Brain microvascular endothelial cell (primary cell): ENCODE measurements around the gene IFNLR1.
A peak's percentile ranks its signal among the peaks of the same experiment; 100 is the strongest.

Source experiments
- DNase-seq: peaks from one replicate; pipeline ENCODE4 v3.0.0-alpha.2; 2020
- H3K27ac ChIP-seq: fragments of 250-450 bp; sonication (Bioruptor Pico); 2 replicates; pipeline ENCODE4 v1.5.1; 2020; ENCODE audit warnings: mild to moderate bottlenecking, moderate library complexity
- H3K27me3 ChIP-seq: fragments of 250-450 bp; sonication (Bioruptor Pico); replicated peaks from 2 replicates; pipeline ENCODE4 v1.5.1; 2020; ENCODE audit warnings: mild to moderate bottlenecking
- H3K36me3 ChIP-seq: fragments of 250-450 bp; sonication (Bioruptor Pico); replicated peaks from 2 replicates; pipeline ENCODE4 v1.5.1; 2020; ENCODE audit warnings: mild to moderate bottlenecking
- H3K4me3 ChIP-seq: 2 replicates; pipeline ENCODE4 v1.5.1; 2011; ENCODE audit warnings: low read depth, mild to moderate bottlenecking, control low read depth, low read length, moderate library complexity
- CTCF ChIP-seq: IDR thresholded peaks from 2 replicates; pipeline ENCODE4 v1.5.1; 2011; ENCODE audit warnings: low read depth, mild to moderate bottlenecking, moderate library complexity, low read length, control low read depth, inconsistent platforms; ENCODE audit errors: missing control alignments
- in situ Hi-C: cut with HindIII; loops from 2 replicates; pipeline ENCODE4 v1.10.0; 2017; ENCODE audit warnings: low sequenced_read_pairs, low pct_ligation_motif_present

Gene IFNLR1

DNA sequence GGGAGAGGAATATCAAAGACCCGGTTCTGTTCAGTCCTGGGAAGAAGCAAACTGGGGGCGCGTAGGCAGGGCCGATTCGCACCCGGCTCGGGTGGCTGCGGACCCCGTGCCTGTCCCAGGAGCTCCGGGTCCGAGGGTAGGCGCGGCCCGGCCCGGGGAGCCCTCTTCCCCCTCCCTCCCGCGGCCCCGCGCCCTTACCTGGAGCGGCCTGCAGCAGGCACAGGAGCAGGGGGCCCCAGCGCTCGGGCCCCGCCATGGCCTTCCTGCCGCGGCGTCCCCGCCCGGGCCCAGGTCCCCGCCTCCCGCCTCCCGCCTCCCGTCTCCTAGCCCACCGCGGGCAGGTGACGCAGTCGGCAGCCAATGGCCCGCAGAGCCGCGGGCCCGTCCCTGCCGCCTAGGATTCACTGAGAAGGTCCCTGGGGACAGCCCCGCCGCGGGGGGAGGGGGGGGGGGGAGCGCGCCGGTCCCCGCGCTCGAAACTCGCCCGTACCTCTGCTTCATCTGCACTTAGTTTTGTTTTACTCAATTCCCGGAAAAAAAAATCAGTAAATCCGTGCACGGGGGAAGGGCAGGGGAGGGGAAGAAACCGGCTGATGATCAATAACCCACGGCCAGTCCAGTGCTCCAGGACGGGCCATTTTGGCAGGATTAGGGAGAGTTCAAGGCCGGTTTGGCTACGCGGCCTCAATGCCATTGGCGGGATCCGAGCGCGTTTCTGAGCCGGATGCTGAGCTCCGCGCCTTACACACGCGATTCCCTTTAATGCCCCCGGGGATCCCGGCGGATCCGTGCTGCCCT, at the start of gene IFNLR1:
Gene IFNLR1 (minus strand): TSS at position 297 of the 798 bp plus-strand sequence. CDS start 41 bp downstream, at position 256.
- H3K27me3 ChIP-seq: peaks cover 11% of the 10 kb centered on the region
- DNase-seq: no peak
- in situ Hi-C loops: no loop called here
- TF ChIP-seq CTCF: no peak
- no peaks in the 10 kb centered on the region for H3K36me3 ChIP-seq
- peak within 1 kb of the TSS; percentile 49 for H3K4me3 ChIP-seq
- no peak within 1 kb of the TSS for H3K27ac ChIP-seq

GRCh38 chr1:24235921-24236788, 49.1 kb upstream of the IFNLR1 start:
- Histone ChIP-seq H3K4me3 (no peak overlapping the region), H3K27me3 (peaks cover 3% of the 10 kb centered on the region), H3K36me3 (no peaks in the 10 kb centered on the region), H3K27ac (no peak overlapping the region)
- in situ Hi-C loops: no loop called here
- TF ChIP-seq CTCF: no peak
- DNase-seq: no peak

DNA sequence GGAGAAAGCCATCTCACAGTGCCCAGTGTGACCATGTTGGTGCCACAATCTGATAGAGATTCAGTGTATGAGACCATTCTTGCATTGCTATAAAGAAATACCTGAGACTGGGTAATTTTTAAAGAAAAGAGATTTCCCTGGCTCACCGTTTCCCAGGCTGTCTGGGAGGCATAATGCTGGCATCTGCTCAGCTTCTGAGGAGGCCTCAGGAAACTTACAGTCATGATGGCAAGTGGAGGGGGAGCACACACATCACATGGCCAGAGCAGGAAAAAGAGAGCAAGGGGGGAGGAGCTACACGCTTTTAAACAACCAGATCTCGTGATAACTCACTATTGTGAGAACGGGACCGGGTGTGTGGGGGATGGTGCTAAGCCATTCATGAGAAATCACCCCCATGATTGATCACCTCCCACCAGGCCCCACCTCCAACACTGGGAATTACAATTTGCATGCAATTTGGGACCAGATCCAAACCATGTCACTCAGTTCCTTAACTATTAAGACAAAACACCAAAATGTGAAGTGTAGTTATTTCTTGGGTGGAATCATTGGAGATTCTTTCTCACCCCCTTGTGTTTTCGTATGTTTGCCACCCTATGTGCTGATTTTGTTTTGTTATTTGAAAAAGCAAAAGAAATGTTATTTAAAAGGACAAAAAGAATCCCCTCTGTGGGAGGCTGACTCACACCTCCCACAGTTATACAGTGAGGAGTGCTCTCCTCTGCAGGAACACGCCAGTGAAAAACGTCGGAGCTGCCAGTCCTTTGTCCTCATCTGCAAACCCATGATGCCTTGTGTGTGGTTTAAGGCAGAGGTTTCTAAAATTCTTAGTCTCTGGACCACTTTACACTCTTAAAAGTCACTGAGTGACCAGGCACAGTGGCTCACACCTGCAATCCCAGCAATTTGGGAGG, 46.9 kb upstream of the IFNLR1 start:
- no peaks in the 10 kb centered on the region for H3K36me3 ChIP-seq
- no peak overlapping the region for H3K4me3 ChIP-seq
- in situ Hi-C loops: no loop called here
- no peak for TF ChIP-seq CTCF
- H3K27ac ChIP-seq: no peak overlapping the region
- peaks cover 3% of the 10 kb centered on the region for H3K27me3 ChIP-seq
- DNase-seq: no peak

DNA sequence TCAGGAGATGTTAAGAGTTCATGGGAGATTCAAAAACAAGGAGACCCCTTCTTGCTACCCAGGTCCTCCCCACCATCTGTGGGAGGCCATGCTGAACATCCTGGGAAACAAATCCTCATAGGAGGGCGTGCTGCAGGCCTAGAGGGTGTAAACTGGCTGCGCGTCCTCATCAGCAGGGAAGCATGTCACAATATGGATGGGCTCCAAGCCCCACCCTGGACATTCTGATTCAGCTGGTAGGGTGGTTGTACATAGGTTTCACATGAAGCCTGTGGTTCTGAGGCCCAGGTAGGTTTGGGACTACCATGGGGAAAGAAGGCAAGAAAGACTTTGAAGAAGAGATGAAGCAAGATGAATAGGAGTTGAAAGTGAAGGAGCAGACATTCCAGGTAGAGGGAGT, 44.6 kb upstream of the IFNLR1 start:
- H3K27ac ChIP-seq: no peak overlapping the region
- in situ Hi-C loops: no loop called here
- no peak for TF ChIP-seq CTCF
- DNase-seq: no peak
- no peaks in the 10 kb centered on the region for H3K36me3 ChIP-seq
- no peak overlapping the region for H3K4me3 ChIP-seq
- H3K27me3 ChIP-seq: peaks cover 3% of the 10 kb centered on the region

DNA sequence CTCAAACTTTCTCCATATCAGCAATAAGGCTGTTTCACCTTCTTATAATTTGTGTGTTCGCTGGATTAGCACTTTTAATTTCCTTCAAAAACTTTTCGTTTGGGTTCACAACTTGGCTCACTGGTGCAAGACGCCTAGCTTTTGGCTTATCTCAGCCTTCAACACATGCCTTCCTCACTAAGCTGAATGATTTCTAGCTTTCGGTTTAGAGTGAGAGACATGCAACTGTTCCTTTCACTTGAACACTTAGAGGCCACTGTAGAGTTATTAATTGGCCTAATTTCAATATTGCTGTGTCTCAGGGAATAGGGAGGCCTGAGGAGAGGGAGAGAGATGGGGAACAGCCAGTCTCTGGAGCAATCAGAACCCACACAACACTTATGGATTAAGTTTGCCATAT, 41.2 kb upstream of the IFNLR1 start:
- DNase-seq: no peak
- H3K4me3 ChIP-seq: no peak overlapping the region
- no peak for TF ChIP-seq CTCF
- in situ Hi-C loops: no loop called here
- H3K27ac ChIP-seq: no peak overlapping the region
- H3K36me3 ChIP-seq: no peaks in the 10 kb centered on the region
- no peaks in the 10 kb centered on the region for H3K27me3 ChIP-seq
